ENCODE data around the gene TARS1.

TARS1 gene

GRCh38 chr5:33448118-33448517, 7.4 kb downstream of the TARS1 start:
- TF ChIP-seq EGR1 (IDR thresholded peaks at IDR 0.05) (no peak), NFIC (IDR thresholded peaks at IDR 0.05) (no peak), YY1 (IDR thresholded peaks at IDR 0.05; ENCODE audit: low read depth) (no peak), CEBPB (IDR thresholded peaks at IDR 0.05) (no peak), FOXM1 (IDR thresholded peaks at IDR 0.05; ENCODE audit: borderline replicate concordance, low read depth) (no peak), USF1 (IDR thresholded peaks at IDR 0.05) (no peak), TCF12 (IDR thresholded peaks at IDR 0.05; ENCODE audit: low read depth) (no peak), MAX (IDR thresholded peaks at IDR 0.05) (no peak), TEAD4 (IDR thresholded peaks at IDR 0.05) (no peak), CREB1 (IDR thresholded peaks at IDR 0.05; ENCODE audit: low read depth) (no peak), TAF1 (IDR thresholded peaks at IDR 0.05; ENCODE audit: low read depth) (no peak), EP300 (IDR thresholded peaks at IDR 0.05; ENCODE audit: borderline replicate concordance) (no peak), REST (IDR thresholded peaks at IDR 0.05; ENCODE audit: low read depth) (no peak), ZBTB7A (IDR thresholded peaks at IDR 0.05; ENCODE audit: low read depth) (no peak), RAD21 (IDR thresholded peaks at IDR 0.05; ENCODE audit: low read depth) (no peak)

- TF ChIP-seq TCF12 (IDR thresholded peaks at IDR 0.05; ENCODE audit: low read depth) (no peak), TAF1 (IDR thresholded peaks at IDR 0.05; ENCODE audit: low read depth) (no peak)
Observed at GRCh38 chr5:33457126-33457525, 16.4 kb downstream of the TARS1 start.

GRCh38 chr5:33457817-33458216, 17.1 kb downstream of the TARS1 start:
- TF ChIP-seq CEBPB (IDR thresholded peaks at IDR 0.05), result no peak
- no peak for TF ChIP-seq FOXM1 (IDR thresholded peaks at IDR 0.05; ENCODE audit: borderline replicate concordance, low read depth)
- TF ChIP-seq TEAD4 (IDR thresholded peaks at IDR 0.05), result no peak
- TF ChIP-seq RAD21 (IDR thresholded peaks at IDR 0.05; ENCODE audit: low read depth), result no peak
- no peak for TF ChIP-seq CREB1 (IDR thresholded peaks at IDR 0.05; ENCODE audit: low read depth)
- no peak for TF ChIP-seq EP300 (IDR thresholded peaks at IDR 0.05; ENCODE audit: borderline replicate concordance)
- TF ChIP-seq ZBTB7A (IDR thresholded peaks at IDR 0.05; ENCODE audit: low read depth), result no peak
- TF ChIP-seq USF1 (IDR thresholded peaks at IDR 0.05), result no peak
- TF ChIP-seq NFIC (IDR thresholded peaks at IDR 0.05), result no peak
- TF ChIP-seq TCF12 (IDR thresholded peaks at IDR 0.05; ENCODE audit: low read depth), result no peak
- TF ChIP-seq YY1 (IDR thresholded peaks at IDR 0.05; ENCODE audit: low read depth), result no peak
- no peak for TF ChIP-seq EGR1 (IDR thresholded peaks at IDR 0.05)
- TF ChIP-seq MAX (IDR thresholded peaks at IDR 0.05), result no peak
- no peak for TF ChIP-seq REST (IDR thresholded peaks at IDR 0.05; ENCODE audit: low read depth)
- TF ChIP-seq TAF1 (IDR thresholded peaks at IDR 0.05; ENCODE audit: low read depth), result no peak

GRCh38 chr5:33460210-33460609, 19.4 kb downstream of the TARS1 start:
- no peak for TF ChIP-seq EGR1 (IDR thresholded peaks at IDR 0.05)
- TF ChIP-seq TCF12 (IDR thresholded peaks at IDR 0.05; ENCODE audit: low read depth), result no peak
- TF ChIP-seq EP300 (IDR thresholded peaks at IDR 0.05; ENCODE audit: borderline replicate concordance), result no peak
- no peak for TF ChIP-seq TAF1 (IDR thresholded peaks at IDR 0.05; ENCODE audit: low read depth)
- no peak for TF ChIP-seq FOXM1 (IDR thresholded peaks at IDR 0.05; ENCODE audit: borderline replicate concordance, low read depth)
- TF ChIP-seq MAX (IDR thresholded peaks at IDR 0.05), result no peak
- no peak for TF ChIP-seq NFIC (IDR thresholded peaks at IDR 0.05)
- no peak for TF ChIP-seq REST (IDR thresholded peaks at IDR 0.05; ENCODE audit: low read depth)
- TF ChIP-seq RAD21 (IDR thresholded peaks at IDR 0.05; ENCODE audit: low read depth), result no peak
- no peak for TF ChIP-seq CREB1 (IDR thresholded peaks at IDR 0.05; ENCODE audit: low read depth)
- TF ChIP-seq CEBPB (IDR thresholded peaks at IDR 0.05), result no peak
- TF ChIP-seq ZBTB7A (IDR thresholded peaks at IDR 0.05; ENCODE audit: low read depth), result no peak
- no peak for TF ChIP-seq TEAD4 (IDR thresholded peaks at IDR 0.05)
- TF ChIP-seq USF1 (IDR thresholded peaks at IDR 0.05), result no peak
- no peak for TF ChIP-seq YY1 (IDR thresholded peaks at IDR 0.05; ENCODE audit: low read depth)
